Measurements from ENCODE around the gene ELFN2.

Gene ELFN2

DNA sequence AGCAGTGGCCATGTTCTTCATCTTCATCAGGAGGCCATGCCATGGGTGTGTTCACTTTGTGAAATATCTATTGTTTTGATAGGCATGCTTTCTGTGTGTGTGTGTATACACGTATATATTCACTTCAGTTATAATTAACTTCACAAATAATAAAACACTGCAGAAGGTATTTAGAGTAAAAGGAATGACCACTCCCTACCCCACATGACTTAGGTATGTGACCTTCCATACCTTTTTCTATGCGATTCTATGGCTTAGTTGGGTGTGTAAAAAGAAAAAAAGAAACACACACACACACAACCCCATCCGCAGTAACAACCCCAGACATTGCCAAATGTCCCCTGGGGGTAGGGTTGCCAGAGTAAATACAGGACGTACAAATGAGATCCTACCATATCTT is 73.0 kb downstream of the ELFN2 start:
- no peak for DNase-seq

DNA sequence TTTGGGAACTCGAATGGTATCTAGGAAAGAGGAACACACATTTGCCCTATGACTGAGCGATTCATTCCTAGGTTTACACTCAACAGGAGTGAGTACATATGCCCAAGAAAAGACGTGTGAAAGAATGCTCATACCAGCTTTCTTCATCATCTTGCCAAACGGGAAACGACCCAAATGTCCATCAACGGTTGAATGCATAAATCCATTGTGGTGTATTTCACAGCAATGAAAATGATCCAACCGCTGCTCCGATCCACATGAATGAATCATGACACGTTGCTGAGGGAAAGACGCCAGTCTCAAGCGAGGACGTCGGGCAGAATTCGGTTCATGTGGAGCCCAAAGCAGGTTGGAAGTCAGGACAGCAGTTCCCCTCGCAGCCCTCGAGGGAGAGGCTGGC is 73.4 kb downstream of the ELFN2 start:
- no peak for DNase-seq

DNA sequence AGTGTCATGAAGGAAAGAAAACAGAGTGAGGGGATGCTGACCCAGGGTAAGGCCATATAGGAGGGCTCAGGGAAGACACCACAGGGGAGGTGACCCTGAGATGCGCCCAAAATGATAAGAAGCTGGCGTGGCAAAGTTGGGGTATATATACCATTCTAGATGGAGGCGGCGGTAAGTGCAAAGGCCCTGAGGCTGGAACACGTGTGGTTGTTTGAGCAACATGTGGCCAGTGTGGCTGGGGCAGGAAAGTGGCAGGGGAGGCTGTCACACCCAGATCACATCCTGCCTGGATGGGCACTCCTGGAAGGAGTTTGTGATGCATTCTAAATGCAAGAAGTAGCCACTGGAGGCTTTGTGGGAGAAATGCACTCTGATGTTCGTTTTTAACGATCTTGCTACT is 74.8 kb downstream of the ELFN2 start:
- DNase-seq, result no peak

DNA sequence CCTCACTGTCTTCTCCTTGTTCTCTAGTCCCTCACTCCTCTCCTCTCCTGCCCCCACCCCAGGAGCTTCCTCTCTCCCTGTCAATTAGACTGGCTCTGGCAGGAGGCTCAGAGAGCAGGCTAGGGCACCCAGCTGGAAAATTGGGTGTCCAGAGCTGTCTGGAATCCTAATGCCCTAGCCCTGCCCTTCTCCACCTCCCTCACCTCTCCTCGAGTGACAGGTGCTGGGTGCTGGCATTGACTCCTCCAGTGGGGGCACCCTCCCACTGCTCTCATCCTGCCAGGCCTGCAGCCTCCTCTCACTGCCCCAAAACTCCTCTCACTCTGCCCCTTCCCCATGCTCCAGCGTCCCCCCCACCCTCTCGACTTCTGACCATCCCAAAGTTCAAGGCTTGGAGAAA is 76.0 kb downstream of the ELFN2 start:
- DNase-seq, result no peak

DNA sequence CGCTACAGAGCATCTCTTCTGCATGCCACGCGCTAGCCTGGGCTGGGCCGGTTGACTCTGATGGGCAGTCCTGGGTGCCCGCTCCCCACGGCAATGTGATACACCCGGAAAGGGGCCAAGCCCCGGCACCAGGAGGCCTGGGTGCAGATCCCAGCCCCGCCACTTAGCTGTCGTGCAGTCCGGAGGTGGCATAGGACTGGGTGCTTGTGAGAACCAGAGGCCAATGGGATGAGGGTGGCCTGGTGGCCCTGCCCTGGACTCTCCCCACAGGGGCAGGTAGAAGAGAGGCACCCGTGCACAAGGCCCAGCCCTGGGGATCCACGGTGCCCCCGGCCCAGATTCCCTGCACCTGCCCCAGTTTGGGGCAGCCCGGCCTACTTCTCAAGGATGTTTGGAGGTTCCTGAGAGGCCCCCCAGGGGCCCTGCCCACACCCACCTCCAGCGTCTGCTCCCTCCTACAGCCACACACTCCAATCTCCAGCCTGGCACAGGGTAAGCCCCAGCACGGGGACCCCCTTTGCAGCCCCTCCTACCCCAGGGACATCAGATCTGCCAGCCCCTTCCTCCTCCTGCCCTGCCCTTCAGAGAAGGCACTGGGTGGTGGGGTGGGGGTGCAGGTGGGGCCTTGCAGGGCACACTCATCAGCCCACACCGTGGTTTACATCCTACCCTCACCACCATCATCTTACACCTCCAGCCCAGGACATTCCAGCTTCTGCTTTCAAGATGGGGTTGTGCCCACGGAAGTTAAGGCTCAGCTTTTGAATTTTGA is 78.0 kb downstream of the ELFN2 start:
- DNase-seq, result no peak

DNA sequence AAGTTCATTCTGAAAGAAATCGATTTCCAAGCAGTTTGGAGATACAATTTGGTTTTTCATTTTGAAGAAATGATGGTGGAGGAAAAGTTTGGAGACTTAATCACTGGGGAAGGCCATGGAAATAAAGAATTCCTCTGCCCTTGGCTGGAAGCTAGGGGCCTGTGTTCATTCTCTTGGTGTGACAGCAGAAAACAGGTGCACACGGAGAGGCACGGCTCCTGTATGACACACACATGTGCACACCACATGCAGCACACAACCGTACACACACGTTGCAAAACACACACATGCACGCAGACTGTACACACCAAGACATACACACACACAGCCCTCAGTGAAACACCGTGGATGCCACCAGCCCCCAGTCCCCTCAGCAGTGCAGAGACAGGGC is 80.8 kb downstream of the ELFN2 start:
- DNase-seq, result no peak

DNA sequence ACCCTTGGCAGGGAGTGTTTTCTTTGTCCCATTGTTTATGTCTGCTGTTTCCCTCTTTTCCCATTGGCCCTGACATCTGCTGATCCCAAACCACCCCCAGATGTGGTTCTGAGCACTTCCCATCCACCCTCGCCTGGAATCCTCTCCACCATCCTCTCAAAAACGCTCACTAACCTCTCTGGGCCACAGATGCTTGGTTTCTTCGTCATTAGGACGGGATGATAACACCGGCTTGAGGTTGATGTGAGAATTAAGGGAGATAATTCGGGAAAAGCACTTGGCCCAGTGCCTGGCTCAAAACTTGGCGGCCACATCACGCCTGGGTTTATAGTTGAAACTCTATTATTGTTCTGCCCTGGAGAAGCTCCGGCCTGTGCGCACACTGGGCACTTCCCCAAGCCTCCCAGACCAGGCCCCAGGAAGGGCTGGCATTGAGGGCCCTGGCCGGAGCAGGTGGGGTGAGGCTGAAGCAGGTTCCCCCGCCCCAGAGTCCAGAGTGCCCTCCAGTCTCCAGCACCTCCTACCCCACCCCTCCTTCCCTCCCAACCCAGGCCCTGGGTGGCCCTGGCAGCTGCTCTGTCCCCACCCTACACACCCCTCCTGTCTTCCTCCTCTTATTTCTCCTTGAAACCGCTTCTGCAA is 81.3 kb downstream of the ELFN2 start:
- DNase-seq, result no peak

DNA sequence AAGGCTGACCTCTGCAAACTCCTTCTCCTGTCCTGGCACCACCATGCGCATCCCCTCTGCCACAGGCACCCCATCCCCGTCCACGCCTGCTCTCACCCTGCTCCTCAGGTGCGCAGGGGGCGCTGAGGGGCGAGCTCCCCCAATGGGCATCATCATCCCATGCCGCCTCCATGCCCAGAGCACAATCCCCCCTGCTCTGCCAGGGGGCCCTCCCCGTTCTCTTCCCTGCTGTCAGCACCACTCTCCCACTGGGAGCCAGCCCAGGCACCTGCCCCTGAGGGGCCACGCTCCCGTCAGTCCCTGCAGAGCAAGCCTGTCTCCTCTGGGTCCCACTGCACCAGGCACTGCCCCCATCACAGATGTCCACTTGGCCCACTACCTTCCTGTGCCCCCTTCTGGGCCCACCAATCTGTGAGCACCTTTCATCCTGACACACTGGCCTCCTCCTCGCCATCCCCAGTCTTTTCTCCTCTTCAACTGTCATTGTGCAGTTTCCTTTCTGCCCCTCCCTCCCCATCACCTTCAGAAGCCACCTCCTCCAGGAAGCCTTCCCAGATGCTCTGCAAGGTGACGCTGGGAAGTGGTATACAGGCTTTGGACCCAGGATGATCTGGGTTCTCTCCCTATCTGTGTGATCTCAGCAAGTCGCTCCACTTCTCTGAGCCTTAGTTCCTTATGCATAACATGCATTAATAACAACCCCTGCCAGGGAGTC is 82.4 kb downstream of the ELFN2 start:
- no peak for DNase-seq

DNA sequence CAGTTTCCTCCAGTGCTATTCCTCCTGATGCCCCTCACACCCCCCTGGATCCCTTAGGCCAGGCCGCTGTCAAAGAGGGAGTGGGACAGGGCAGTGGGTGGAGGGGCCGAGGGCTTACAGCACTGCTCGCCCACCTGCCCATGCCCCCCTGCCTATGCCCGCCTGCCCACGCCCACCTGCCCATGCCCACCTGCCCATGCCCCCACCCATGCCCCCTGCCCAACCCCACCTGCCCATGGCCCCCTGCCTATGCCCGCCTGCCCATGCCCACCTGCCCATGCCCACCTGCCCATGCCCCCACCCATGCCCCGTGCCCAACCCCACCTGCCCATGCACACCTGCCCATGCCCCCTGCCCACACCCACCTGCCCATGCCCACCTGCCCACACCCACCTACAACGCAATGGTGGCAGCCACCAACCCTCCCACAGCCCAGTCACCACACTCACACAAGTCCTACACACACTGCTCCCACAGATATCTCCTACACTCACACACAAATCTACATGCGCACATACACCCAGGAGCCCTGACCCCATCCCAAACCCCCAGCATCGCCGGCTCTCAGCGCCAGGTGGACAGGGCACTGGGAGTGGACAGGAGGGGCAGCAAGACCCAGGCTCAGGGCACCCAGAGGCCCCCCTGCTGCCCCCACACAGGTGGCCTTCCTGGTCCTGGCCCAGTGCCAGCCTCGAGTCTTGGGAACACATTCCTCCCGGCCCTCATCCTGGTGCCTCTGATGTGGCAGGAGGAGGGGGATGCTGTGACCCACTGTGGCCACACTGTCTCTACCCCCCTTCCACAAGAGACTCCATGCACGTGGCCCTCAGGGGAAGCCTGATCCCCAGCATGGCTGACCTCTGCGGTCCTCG is 83.2 kb downstream of the ELFN2 start:
- DNase-seq, result no peak

DNA sequence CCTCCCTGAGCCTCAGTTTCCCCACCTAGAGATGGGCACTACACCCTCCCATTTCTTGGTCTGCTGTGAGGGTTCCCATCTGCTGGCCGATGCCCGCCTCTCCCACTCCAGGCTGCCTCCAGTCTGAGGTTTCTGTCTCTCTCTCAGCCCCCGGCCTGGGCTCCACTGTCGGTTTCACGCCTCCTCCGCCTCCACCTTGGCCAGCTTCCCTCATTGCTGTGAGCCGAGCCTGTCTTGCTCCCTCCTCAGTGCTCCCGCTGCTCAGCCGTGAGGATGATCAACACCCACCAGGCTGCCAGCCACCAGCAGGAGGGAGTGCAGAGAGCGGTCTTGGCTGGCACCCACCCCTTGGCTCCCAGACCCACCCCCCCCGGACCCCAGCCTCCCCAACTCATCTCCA is 83.9 kb downstream of the ELFN2 start:
- no peak for DNase-seq

DNA sequence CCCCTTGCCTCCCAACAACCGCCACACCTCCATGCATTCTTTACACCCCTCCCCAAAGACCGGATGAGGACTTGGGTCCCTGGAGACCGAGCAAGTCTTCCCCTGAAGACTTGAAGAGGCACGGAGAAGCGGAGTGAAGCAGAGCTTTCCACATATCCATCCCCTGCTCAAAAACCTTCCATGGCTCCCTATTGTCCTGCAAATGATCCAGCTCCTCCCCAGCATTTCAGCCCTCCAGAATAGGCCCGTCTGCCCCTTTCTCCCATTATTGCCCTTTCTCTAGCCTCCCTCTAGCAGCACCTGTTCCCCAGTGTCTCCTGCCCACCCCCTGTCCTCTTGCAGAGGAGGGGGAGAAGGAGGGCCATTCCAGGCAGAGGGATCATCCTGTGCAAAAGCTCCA is 85.2 kb downstream of the ELFN2 start:
- DNase-seq, result no peak

DNA sequence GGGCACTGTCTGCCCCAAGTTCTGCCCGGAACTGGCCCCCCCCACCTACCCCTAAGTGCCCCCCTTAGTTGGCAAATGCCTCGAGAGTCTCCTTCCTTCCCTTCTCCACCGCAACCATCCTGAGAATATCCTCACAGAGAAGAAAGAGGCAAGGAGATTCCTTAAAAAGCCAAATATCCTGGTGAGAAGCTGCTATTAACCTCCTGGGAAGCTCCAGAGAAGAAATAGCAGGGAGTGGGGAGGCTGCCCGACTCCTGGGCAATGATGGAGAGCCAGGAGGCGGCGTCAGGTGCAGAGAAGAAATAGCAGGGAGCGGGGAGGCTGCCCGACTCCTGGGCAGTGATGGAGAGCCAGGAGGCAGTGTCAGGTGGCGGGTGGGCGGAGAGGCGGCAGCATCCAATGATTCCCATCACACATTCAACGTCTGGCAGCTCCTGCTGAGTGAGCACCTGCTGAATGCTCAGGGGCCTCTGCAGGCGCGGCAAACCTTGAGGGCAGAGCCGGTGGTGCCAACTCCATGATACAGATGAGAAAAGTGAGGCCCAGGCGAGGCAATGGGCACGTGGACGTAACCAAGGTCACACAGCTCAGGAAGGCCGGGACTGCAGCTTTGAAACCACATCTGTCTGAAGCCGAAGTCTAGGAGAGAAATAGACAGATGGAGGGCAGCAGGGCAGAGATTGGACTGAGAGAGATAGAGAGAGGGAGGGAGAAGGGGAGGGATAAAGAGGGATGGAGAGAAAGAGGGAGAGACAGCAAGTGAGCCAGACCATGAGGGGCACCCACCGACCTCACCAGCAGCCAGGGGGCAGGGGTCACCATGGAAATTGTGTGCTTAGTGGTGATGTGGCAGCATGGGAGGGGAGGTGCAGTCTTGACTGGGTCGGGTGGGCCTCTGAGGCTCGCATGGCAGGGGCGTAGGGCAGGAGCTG is 86.7 kb downstream of the ELFN2 start:
- DNase-seq, result no peak

DNA sequence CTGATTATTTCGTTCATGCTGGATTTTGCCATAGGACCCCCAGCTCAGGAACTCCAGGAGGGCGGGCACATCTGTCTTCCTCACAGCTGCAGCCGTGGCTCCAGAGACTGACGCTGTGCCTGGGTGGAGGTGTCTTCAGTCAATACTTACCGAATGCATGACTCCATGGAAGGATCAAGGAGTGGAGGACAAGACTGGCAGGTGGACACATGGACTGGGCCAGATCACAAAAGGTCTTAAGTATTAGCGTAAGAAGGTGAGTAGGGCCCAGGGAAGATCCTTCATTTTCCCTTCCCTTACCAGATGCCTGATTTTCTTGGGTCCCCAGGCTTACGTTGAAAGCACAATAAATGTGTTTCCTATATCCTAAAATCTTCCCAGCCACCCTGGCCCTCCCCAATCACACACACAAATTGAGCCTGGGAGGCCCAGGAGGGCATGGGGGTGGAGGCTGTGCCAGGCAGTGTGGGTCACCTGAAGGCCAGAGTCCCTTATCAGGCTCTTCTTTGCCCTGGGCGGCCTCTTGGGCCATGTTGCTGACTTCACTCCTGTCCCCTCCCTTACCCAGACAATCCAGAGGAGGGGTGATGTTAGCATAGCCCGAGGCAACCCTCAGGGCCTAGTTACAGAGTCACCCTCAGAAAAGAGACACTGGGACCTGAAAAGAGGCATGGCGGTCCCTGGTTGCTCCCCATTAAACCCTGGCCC is 88.6 kb downstream of the ELFN2 start:
- no peak for DNase-seq

DNA sequence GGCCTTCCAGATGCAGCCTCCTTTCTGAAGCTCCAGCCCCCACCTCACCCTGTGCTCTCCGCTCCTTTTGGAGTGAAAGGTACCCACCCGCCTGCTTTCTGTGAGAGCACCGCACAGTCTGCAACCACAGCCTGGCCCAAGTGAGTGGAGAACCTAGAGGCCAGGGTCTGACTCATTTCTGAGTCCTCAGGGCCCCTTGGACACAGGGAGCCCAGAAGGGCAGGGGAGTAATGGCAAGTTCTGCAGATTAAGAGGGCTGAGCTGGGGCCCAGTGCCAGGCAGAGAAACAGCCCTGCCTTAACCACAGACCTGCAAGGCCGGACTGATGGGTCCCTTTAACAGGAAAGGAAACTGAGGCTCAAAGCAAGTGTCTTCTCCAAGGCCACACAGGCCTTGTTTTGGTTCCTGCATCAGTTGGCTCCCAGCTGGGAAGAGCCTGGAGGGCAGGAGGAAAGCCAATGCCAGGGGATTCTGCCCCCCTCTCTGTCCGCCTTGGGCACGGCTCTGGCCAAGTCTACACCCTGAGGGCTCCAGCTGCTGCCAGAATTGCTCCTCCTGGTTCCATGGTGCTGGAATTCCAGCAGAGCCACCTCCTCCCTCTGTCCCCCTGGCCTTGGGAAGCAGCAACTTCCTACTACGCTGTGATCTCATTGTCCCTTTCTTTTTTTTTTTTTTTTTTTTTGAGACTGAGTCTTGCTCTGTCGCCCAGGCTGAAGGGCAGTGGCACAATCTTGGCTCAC is 89.9 kb downstream of the ELFN2 start:
- no peak for DNase-seq

DNA sequence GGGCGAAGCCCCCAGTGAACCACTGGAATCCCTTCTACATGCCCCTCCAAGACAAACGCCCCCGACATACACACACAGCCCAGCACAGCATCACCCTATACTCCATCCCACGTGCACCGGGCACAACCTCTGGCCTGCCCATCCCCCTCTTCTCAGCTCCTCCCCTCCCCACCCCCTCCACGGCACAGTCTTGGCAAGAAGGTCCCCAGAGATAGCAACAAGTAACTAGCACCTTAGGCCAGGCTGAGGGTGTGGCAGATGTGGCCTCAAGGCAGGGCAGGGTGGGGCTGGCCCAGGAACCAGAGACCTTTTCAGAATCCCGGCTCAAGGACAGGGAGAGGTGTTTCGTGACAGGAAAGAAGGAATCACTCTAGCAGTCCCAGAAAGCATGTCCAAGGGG is 90.7 kb downstream of the ELFN2 start:
- DNase-seq, result peak; percentile 68

DNA sequence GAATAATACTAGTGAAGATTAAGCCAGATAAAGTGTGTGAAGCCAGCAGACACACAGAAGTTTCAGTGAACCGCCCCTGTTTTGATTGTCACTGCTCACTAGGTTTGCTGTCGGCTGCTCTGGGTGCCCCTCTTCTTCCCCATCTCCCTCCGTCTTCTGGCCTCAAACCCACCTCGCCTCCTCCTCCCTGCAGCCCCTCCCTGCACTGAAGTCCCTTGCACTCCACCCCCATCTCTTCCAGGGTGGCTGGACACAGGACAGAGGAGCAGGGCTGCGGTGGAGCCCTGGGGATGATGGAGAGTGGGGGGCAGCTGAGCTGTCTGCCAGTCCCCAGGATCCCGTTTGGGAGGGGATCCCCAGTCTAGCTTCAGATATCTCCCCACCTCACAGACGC is 91.5 kb downstream of the ELFN2 start:
- no peak for DNase-seq

DNA sequence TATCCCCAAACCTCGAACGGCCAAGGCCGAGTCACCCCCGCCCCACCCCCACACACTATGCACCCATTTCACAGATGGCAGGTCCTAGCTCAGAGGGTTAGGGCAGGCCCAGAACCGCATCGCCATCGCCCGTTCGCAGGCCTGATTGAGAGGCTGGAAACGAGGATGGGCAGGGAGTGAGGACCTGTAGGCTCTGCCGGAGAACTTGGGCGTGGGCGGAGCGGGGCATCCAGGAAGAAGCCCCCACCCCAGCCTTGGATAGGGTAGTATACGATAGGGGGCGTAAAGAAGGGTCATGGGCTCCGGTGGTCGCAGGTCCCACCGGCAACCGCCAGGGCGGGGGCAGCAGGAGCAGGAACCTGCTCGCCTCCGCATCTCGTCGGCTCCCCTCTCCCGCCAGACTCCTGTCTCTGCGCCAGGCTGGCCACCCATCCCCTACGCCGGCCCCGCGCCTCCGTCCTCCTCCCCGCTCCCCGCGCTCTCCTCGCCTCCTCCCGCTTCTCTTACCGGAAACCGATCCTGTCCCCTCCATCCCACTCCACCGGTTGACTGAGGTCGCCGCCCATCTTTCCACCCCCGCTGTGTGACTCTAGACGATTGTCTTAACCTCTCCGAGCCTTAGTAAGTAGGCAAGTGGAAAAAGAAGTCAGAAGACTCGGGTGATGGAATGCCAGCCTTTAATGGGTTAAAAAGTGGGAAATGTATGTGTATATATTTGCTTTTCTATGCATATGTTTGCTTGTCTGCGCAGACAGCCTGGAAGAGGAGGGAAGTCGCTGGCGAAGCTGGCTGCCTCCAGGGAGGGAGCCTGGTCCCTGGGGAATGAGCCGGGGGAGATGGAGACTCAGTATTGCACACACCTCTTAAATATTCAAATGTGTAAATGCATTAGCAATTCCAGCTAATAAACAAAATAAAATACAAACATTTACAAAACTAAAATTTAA is 92.1 kb downstream of the ELFN2 start:
- DNase-seq, result no peak

DNA sequence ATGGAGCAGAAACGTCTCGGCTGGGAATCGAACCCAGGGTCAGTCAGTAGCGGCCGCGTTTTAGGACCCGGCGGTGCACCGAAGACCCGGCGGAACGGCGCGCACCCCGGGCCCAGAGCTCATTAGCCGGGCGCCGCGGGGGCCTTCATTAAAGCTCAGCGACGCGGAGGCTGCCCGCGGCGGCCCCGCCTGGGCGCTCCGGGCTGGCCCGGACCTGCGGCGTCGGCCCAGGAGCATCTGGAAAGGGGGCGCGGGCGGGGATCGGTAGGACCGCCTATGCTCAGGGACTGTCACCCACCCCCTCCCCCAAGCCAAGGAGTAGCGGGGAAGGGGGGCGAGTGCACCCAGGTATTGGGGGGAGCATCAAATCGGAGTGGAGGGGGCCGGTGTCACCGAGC is 92.8 kb downstream of the ELFN2 start:
- DNase-seq, result no peak

DNA sequence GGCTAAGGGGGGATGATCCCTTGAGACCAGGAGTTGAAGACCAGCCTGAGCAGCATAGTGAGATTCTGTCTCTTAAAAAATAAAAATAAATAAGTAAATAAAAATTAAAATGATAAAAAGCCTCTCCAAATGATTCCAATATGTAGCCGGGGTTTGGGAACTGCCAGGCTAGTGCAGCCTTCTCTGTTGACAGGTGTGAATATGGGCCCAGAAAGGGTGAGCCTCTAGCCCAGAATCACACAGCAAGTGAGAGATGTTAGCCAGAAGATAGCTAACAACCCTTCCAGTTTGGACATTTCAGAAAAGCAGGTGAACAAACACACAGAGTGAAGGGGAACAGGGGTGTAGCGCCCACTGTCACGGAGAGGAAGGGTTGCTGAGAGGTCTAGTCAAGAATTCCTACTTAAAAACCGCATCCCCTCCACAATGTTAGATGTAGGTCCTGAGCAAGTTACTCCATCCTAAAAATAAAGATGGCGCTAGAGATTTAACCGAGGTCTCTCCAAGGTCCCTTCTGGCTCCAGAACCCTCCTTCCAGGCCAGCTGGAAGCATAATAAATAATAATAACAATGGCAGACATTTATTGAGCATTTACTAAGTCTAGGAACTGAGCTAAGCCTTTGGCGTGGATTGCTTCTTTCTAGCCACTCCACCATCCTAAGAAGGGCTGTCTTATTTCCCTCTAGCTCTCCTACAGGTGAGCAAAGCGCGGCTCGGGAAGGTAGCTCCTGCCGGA is 93.4 kb downstream of the ELFN2 start:
- no peak for DNase-seq
